ENCODE measurements around the gene SORBS1.

SORBS1 gene

DNA sequence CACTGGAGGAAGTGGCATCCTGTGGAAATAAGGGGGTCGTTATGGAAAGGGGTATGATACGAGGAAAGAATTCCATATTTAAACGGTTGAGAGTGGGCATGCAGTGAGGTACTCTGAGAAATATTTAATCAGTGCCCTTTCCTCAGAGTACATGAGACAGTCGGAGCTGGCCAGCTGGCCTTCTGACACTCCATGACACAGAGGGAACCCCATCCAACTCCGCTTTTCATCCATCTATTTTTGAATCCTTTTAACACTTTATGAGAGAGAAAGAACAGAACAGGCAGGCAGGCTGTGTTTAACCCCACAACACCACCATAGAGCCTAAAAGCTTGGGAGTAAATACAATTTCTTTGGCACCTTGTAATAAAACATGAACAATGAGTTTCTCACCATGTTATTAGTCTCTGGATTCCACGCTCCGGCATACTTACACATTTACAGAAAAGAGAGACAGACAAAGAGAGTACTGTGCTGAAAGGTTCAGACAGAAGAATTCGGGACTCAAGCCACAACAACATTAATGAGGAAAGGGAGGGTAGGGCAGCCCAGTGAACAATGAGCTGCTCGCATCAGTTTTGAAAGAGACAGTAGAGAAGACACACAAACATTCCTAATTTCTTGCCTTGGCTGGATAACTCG, 146.2 kb downstream of the SORBS1 start:
- DNase-seq = peak in 11 of 51 donors; percentile 14 to 83 (median 25)

DNA sequence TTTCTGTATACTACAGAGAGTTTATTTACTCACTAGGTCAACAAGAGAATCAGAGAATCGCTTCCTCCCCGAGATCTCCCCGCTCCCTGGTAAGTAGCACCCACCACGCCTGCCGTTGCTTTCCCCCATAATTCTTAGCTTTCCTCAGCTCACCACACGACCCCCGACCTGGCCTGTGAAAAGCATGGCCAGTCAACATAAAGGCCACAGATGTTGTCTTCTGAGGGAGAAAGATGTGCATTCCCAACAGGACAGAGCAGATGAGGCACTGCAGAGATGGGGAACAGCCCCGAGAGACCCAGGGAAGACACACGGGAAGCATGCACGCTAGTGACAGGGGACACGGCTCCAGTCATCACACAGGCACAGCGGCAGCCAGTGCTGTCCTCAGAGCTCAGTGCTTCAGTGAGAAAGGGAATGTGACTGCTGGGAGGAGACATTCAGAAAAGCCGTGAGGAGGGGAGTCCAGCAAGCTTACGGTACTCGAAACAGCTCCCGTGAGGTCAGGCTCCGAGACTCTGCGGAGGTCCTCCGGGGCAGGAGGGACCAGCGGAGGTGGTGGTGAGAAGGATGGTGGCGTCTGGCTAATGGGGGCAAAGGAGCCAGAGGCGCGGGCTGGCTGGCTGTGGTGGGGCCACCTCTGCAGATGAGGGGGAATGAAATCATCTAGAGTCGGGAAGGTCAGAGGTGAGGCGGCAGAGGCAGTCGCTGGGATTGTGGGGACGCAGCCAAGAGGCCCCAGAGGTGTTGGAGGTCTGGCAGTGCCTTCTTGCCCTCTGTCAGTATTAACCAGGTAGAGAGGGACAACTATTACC, 146.9 kb downstream of the SORBS1 start:
- DNase-seq = no peak

DNA sequence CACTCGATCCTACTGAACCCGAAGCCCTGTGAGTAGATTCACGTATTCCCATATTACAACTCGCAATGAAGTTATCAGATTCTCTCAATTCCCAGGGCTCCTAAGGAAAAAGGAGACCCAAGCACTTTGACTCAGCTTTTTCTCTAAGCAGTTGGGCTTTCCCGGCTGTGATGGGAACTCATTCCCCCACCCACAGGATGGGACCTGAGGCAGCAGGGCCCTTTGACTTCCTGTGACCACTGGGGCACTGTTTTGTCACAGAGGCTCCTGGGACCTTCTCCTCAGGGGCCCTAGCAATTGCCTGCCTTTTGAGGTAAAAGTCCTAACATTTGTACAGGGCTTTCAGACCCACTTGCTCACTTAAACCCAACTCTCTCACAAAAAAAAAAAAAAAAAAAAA, 147.6 kb downstream of the SORBS1 start:
- no peak for DNase-seq

GRCh38 chr10:95411635-95412034, 149.5 kb downstream of the SORBS1 start:
- no peak for DNase-seq

GRCh38 chr10:95408983-95409873, 151.9 kb downstream of the SORBS1 start:
- peak in 12 of 51 donors; percentile 12 to 69 (median 34) for DNase-seq

DNA sequence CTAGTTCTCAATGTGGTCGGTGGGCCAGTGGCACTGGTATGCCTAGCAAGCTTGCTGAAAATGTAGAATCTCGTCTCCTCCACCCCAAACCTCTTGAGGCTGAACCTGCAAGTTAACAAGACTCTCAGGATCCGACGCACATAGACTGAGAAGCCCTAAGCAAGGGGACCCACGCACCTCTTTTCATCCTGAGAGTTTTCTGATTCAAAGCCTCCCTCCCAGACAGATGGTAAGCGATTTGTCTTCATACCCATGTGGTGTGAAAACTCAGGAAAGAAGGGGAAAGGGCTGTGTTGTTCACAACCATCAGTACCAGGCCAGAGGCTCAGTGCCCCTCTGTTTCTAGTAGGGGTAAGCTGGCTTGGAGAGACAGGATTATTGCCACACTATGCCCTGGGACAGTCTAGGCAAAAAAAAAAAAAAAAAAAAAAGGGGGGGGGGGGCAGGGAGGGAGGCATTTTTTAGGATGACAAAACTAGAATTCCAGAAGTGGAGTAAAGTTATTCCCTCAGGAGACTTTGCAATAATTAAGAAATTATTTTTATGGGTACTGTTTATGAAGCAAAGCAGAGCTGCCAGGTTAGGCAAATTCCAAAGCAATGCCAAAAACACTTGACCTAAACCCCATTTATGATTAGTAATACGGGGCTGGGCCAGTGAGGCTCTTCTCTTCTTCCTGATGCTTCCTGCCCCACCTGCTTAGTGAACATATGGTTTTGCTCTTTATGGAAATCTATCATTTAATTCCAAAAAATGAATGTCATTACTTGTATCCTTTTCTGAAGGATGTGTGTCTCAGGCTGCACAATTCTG, 152.8 kb downstream of the SORBS1 start:
- DNase-seq = no peak

DNA sequence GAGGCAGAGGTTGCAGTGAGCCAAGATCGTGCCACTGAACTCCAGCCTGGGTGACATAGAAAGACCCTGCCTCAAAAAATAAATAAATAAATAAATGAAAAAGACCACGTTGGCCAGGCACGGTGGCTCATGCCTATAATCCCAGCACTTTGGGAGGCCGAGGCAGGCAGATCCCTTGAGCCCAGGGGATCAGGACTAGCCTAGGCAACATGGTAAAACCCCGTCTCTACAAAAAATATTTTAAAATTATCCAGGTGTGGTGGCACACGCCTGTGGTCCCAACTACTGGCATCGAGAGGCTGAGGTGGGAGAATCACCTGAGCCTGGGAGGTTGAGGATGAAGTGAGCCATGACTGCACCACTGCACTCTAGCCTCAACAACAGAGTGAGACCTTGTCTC, 153.6 kb downstream of the SORBS1 start:
- DNase-seq = no peak

DNA sequence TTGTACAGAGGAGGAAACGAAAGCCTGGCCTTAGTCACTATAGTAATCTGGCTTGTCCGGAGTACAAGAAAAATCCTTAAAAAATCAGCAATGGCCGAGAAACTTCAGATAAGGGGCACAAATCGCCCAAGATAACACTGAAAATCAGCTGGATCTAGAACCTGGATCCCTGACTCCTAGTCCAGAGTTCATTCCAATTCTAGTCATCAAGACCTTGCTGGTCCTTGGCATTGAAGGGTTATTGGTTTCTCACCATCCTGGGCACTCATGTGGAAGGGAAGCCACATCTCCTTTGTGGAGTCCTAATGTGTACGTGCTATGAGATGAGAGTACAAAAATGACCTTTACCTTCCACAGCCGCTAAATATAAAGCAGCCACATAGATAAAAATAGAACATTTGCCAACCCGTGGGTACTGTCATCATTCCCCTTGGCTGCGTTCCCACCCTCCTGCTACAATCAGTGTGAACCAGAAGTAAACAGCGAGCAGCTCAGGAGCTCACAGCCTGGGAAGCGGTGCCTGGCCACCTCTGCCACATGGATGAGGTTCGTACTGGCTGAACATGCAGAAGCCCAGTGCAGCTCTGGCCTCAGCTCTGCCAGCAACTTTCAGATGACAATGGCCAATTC, 154.4 kb downstream of the SORBS1 start:
- DNase-seq = peak in 11 of 51 donors; percentile 10 to 43 (median 26)

DNA sequence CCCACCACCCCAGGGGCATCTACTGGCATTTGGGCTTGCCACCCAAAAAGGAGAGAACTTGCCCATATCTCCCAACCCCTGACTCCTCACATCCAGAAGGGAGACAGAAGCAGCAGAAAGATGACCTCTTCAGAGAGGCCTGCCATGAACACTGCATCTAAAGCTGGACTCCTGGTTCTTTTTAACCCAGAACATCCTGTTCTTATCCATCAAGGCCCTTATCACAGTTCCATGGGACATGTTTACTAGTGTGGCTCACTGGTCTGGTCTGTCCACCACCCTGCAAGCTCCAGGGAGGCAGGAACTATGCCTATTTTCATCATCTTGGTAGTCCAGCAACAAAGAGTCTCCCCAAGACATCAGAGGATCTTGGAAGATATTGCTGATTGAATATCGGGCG, 155.5 kb downstream of the SORBS1 start:
- no peak for DNase-seq

DNA sequence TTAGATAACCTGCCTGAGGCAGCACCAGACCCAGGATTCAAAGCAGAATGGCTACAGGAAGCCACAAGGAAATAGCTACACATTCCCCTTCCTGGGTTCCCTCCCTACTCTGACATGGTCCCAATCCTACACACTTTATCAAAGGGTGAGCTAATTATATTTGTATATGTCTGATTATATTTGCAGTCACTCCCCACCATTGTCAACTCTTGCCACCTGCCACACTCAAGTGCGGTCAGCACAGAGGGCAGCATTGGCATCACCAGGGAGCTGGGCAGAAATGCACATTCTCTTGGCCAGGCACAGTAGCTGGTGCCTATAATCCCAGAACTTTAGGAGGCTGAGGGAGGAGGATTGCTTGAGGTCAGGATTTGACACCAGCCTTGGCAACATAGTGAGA, 156.3 kb downstream of the SORBS1 start:
- DNase-seq = no peak

DNA sequence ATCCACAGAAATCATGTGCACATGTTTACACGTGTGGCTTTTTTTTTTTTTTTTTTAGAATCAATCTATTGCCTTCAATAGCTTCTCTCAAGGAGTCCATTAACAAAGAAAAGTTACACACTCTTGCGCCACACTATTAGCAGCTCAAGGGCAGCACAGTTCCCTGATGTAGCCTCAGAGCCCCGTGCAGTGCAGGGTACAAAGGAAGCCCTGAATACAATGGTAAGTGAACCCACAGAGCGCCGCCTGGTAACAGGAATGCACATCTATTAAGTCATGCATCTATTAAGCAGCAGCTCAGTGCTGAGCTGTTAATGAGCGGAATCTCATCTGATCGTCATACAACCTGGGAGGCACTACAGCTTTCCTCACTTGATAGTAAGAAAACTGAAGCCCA, 156.7 kb downstream of the SORBS1 start:
- DNase-seq = peak in 3 of 51 donors; percentile 19 to 24 (median 19)

- DNase-seq = no peak
These were observed 157.3 kb downstream of the SORBS1 start for GRCh38 chr10:95403700-95404461.

- DNase-seq = no peak
These were observed 159.3 kb downstream of the SORBS1 start for GRCh38 chr10:95401704-95402469.

DNA sequence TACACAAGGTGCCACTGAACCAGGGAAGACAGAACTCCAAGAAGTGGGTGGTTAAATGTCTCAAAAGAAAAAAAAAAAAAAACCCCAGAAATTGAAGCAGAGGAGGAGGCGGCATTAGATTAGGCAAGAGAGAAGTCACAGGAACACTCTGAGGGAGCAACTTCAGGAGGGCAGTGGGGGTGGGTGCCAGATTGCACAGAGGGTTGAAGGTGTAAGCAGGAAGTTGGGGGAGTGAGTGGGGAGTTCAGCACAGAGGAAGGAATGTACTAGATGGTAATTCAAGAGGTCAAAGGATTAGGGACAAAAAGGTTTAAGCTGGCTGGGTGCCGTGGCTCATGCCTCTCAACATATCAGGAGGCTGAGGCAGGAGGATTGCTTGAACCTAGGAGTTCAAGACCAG, 160.4 kb downstream of the SORBS1 start:
- peak in 1 of 51 donors; percentile 48 for DNase-seq

GRCh38 chr10:95399183-95399582, 162.0 kb downstream of the SORBS1 start:
- DNase-seq = no peak

DNA sequence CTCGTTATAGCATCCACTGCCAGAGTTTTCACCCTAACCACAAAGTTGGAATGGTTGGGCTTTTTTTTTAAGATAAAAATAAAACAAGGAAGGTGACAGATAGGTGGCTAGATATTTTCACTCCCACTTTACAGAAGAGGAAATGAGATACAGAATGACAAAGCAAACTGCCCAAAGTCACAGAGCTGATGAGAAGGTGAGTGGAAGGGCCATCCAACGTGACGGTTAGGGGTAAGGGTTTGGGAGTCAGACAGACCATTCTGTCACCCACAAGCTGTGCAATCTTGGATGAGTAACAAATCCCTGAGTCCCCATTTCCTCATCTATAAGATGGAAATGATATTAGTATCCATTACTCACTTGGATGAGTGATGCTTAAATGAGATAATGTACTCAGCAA, 163.4 kb downstream of the SORBS1 start:
- no peak for DNase-seq

GRCh38 chr10:95395947-95396449, 165.2 kb downstream of the SORBS1 start:
- peak in 11 of 51 donors; percentile 10 to 45 (median 20) for DNase-seq

GRCh38 chr10:95394161-95394880, 166.8 kb downstream of the SORBS1 start:
- DNase-seq = peak in 1 of 51 donors; percentile 45
